SHP77 (cell line): ENCODE data around the gene LRCH3.

Source experiments
- DNase-seq, 2 experiments: peaks; one replicate each; lab custom pipeline; 2025; lab: John Stamatoyannopoulos, UW

Gene LRCH3

DNA sequence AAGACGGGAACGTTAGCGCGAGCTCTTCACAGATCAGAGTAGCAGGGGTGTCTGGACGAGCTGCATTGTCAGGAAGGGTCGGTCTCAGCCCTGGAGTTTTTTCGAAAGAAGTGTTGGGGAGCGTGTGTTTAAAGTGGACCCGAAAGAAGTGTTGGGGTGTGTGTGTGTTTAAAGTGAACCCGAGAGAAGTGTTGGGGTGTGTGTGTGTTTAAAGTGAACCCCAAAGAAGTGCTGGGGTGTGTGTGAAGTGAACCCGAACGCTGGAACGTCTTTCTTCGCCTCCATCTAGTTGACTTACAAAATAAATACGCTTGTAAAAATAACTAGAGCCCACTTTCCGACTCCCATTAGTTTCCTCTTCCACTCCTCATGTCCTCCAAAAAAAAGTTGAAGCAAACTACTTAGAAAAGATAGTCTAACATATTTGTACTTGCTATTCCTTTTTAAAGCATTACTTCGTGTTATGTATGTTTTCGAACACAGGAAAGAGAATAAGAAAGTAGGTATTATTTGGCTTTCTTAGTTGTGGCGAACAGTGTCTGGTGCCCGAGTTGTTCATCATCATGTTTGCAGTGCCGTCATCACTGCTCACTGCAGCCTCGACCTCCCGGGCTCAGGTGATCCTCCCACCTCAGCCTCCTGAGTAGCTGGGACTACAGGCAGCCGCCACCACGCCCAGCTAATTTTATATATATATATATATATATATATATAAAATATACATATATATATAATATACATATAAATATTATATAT, 1.0 kb downstream of the LRCH3 start:
- no peak for DNase-seq

DNA sequence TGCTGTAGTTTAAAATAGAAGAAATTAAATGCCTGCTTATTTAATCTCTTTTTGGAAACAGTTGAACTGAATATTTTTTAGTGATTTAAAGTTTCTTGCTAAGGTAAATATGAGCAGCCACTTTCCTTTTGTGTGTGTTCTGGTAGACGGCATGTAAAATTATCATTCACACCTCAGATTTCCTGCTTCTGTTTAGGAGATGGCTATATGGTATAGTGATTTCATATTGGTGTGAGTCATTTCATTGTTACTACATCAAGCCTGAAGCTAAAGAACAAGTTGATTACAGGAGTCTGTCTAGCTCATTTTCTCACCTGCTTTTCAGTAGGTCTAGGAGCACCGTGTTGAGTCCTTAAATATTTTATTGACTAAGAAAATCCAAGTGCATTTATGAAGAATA, 2.2 kb downstream of the LRCH3 start:
- no peak for DNase-seq

DNA sequence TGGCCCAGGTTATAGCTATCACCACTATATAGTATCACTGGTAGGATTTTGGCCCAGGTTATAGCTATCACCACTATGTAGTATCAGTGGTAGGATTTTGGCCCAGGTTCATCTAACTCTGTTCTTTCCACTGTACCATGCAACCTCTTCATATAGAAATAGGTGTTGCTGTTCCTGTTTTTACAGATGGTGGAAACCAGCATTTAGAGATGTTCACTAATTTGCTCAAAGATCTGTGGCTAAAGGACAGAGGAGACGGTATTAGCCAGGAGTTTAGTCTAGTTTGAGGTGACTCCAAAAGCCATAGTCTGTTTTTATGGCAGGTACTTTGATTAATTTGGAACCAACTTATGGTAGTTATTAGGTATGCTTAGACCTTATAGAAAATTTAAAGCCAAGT, 3.1 kb downstream of the LRCH3 start:
- no peak for DNase-seq

DNA sequence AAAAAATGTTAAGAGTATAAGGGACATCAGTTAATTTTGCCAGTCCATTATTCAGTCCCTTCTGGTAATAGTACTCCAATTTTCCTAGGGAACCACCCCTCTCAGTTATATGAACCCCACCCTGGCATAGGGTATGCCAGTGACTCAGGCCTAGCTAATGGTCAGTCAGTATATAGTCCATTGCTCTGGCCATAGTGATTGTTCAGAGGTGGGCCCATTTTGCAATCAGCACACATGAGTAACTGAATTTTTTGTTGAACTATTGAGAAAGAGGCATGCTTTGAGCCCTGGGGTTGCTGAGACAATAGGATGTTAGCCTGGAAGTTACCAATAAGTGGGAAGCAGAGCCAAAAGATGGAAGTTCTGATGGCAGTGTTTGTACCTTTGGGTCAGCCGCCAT, 4.1 kb downstream of the LRCH3 start:
- DNase-seq, result no peak

DNA sequence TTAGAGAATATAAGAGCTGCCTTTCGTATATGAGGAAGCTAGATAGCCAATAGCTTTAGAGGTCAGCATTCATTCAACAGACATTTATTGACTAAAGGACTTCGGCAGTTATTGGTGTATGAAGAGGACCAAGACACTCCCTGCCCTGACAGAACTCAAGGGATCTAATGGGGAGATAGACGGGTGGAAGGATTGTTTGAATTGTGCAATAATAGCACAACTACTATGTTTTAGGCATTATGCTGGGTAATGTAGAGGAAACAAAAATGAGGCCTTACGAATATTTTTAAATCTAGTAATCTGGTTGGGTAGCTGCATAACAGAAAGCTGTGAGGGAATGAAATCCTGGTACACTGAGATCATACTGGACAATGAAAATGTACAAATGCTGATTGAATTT, 5.0 kb downstream of the LRCH3 start:
- DNase-seq, result no peak

DNA sequence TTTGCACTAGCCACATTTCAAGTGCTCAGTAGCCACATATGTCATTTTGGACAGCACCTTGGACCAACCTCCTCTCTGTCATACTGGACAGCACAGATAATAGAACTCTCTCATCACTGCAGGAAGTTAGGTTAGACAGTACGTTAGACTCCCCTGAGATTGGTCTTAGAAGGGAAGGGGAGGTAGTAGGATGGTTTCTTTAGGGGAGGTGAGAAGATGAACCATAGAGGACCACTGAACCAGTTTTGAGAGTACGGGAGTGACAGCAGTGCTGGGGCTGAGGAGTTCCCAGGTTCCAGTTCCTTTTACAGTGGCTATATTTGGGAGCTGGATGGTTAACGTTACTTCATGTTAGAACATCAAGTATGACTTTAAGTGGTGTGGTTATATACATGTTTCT, 7.8 kb downstream of the LRCH3 start:
- no peak for DNase-seq

DNA sequence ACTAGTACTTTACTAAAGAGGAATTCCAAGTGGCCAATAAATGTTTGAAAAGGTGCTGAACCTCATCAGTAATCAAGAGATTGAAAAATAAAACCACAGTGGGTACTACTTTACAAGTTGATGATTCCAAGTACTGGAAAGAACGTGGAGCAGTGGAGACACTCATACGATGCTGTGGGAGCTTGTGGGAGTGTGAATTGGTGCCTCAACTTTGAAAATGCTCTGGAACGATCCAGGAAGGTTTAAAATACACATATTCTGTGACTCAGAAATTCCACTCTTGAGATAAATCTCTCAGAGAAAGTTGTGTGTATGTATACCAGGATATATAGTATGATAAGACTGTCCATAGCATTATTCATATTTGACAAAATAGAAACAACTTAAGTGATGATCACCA, 9.3 kb downstream of the LRCH3 start:
- DNase-seq, result no peak

DNA sequence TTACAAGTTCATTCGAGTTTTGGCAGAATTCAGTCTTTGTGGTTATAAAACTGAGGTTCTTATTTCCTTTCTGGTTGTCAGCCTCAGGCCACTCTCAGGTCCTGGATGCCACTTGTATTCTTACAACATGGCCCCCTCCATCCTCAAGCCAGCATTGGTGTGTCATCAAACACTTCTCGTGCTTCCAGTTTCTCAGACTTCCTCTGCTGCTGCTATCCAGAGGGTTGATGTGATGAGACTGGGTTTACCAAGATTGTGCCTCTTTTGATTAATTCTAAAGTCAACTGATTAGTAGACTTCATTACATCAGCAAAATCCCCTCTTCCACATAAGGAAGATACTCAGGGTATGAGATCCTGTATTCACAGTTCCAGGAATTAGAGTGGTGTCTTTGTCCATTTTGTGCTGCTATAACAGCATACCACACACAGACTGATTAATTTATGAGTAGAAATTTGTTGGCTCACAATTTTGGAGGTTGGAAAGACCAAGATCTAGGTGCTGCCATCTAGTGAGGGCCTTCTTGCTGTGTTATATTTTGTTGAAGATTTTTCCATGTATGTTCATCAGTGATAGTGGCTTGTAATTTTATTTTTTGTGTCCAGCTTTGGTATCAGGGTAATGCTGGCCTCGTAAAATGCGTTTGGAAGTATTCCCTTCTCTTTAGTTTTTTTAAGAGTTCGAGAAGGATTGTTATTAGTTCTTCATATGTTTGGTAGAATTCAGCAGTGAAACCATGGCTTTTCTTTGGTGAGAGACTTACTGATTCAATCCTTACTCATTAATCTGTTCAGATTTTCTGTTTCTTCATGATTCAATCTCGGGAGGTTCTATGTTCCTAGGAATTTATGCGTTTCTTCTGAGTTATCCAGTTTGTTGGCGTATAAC, 11.1 kb downstream of the LRCH3 start:
- no peak for DNase-seq

DNA sequence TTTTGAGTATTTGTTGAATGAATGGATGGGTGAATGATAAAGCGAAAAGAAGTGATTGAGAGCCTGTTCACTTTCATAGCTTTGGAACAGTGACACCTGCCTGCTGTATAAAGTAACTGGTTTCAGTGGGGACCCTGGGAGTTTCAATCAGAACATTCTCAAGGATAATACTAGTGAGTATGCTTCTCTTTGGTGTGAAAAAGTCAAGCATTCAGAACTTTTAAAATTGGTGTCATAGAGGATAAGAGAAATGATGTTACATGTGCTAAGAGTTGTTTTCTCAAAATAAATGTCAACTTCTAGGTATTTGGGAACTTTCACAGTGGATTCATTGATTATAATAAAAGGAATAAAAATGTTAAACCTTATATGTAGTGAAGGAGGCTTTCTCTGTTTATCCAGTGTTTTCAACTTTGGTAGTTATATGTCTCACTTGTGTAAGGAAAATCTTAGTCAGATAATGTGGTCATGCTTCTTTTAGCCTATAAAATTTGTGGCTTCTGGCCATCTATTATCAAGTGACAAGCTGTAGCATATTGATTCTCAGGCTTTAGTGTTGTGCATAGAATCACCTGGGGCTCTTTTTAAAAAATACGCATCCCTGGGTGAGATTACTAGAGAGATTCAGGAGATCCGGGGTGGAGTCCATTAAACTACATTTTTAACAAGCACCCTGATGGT, 11.9 kb downstream of the LRCH3 start:
- DNase-seq, result no peak

DNA sequence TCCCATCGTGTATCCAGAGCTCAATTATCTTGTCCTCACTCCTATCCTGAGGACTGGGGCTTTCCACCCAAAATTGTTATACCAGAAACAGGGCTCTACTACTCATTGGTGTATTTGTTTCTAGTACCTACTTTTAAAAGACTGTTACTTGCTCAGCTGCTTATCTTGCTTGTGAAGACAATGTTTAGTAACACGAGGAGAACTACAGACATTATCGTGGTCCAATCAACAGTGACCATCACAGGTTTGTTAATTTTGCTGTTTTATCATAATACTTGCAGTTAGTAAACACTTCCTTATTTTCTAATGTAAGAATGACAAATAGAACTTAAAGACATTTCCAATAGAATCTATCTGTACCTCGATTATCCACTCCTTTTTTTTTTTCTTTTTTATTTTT, 13.5 kb downstream of the LRCH3 start:
- no peak for DNase-seq

DNA sequence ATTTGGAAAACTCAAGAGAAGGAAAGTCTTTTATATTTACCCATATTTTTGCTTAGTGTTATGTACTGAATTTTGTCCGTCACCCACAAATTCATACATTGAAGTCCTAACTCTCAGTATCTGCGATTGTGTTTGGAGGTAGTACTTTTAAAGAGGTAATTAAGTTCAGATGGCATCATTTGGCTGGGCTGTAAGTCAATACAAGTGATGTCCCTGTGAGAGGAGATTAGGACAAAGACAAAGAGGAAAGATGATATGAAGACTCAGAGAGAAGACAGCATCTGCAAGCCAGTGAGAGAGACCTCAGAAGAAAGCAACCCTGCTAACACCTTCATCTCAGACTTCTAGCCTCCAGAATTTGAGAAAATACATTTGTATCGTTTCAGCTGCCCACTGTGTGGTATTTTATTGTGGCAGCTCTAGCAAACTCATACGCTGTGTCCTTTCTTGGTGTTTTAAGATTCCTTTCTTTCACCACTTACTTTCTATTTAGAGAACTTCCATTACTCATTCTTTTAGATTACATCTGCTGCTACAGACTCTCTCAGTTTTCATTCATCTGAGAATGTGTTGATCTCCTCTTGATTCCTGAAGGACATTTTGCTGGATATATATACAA, 17.0 kb downstream of the LRCH3 start:
- DNase-seq, result no peak

DNA sequence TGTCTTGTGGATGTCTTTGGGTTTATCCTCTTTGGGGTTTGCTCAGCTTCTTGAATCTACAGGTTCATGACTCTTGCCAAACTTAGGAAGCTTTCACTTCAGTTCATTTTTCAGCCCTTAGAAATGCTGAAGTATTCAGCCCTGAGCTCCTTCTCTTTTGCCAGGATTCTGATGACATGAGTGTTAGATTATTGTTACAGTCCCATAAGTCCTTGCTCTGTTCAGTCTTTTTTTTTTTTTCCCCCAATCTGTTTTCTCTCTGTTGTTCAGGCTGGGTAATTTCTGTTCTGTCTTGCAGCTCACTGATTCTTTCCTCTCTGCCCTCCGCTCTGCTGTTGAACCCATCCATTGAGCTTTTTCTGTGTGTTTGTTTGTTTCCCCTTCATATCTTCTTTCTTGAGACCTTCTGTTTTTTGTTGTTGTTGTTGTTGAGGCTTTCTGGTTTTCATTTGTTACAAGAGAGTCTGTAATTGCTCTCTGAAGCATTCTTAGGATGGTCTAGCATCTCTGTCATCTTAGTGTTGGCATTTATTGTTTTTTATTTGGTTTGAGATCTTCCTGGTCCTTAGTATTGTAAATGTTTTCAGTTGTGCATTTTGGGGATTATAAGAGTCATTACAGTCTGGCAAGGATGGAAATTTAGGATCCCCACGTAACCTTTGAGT, 18.4 kb downstream of the LRCH3 start:
- DNase-seq, result no peak

DNA sequence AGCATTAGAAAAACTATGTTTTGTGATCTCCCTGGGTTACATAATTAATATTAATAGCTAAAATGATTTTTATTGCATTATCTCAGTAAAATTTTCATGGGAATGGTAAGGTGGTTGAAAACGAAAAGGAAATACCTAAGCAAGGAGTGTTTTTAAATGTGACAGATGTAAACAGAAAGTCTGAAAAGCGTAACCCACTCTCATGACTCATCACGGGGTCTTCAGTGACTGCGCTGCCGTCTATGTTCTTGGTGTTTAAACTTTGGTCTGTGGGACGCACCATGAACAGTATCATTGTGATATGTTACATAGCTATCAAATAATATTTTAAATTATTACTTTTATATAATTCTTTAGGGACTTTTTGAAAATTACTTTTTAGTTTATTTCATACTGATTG, 19.8 kb downstream of the LRCH3 start:
- DNase-seq, result no peak

DNA sequence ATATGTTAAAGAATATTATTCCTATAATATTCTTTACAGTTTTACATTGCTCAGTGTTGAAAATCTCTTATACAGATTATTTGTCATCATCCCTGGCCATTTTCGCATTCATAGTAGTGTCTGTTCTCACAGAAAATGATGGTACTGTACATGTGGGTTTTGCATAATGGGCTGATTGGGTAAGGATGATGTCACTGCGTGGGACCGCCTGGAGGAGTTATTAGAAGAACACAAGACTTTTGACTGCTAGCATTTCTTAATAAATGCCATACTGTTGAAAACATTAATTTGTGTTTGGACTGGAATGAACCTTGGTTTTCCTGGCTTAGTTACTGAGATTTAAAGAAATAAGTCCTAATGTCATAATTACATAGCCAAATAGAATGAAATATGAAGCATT, 20.3 kb downstream of the LRCH3 start:
- no peak for DNase-seq

DNA sequence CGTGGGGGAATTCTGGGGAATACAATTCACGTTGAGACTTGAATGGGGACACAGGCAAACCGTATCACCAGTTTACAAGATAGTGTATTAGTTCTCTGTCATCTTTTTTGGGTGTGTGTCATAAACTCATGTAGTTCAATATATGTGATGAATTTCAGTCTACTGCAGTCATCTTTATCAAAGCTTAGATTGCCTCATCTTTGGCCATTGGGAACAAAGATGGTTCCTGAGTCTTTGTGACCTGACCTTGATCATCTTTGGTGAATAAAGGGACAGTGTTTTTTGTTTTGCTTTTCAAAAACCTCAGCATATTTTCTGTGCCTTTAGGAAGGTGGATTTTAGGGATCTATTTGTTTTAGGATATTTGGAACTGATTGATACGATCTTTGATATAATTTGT, 23.3 kb downstream of the LRCH3 start:
- no peak for DNase-seq

DNA sequence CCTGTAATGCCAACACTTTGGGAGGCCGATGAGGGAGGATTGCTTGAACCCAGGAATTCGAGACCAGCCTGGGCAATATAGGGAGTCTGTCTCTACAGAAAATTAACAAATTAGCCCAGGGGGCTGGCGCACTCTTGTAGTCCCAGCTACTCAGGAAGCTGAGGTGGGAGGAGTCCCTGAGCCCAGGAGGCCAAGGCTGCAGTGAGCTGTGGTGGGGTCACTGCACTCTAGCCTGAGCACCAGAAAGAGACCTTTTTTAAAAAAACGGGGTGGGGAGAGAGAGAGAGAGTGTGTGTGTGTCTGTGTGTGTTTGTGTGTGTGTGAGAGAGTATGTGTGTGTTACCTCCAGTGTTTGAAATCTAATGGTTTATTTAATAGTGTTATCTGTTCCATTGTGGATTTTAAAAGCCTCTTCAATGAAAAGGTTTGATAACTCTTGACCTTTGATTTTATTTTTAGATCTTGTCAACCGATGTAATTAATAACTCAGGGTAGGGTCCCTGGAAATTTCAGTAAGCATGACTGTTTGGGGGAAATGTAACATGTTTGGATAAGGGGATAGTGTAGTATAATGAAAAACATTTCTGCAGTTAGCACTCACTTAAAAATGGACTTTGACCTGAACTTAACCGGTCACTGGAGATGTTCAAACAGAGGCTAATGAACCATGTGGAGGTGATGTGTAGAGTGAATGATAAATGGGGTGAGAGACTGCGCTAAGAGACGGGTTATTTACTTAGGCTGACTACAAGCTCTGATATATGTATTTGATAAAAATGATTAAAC, 29.7 kb downstream of the LRCH3 start:
- no peak for DNase-seq

DNA sequence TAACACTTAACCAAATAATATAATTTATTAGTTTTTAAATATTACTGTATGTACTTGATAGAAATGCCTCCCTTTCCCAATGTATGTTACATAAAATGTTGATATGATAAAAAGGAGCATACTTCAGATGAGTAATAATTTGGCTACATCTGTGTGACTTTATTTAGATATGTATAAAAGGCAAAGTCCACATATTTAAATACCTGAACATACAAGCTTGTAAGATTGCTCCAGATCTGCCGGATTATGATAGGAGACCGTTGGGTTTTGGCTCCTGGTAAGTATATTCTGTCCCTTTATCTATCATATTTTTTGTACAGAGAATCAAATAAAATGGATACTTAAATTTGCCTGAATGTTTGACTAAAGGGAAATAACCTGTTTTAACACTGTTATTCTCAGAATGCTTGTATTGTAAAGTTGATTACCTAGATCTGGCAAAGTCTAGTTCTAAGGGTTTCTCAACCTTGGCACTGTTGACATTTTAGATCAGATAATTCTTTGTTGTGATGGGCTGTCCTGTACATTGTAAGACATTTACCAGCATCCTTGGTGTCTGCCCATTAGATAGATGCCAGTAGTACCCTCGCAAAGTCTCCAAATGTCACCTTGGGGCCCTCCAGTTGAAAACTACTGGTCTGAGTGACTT, 38.5 kb downstream of the LRCH3 start:
- DNase-seq, result no peak

DNA sequence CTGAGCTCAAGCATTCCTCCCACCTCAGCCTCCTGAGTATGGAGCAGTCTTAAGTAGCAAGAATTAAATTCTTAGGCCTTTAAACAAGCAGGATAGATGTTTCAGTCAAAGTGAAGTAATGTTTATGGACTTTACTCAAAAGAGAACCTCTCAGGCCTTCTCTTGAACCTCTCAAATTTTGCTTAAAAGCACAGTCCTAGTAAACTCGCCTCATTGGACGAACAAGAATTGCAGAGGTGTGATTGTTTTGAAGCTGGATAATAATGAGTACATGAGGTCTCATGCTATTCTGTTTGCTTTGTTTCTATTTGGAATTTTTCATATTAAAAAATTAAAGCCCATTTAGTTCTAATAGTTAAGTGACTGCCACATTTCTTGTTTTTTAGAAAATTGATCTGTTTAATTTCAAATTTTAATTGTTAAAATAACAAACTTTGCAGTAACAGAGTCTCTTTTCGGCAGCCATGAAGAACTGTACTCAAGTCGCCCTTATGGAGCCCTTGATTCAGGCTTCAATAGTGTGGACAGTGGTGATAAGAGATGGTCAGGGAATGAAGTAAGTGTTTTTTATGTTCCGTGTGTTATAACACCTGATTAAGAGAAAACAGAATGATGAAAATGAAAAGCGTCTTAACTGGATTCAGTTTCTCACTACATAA, 39.4 kb downstream of the LRCH3 start:
- no peak for DNase-seq

DNA sequence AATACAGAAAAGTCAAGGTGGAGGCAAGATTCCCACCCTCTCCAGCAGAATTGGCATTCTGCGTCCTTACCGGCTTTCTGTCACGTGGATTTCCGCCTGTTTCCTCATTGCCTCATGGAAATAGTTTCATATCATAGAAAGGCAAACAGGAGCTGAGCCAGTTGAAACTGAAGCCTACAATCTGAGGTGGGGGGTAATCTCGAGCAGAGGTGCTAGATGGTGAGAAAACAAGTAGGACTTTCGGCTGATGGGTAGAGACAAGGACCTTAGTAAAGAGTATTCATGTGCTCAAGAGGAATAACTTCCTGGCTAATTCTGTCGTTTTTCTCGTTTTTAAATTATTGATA, 39.9 kb downstream of the LRCH3 start:
- no peak for DNase-seq
